ENCODE measurements around the gene TUFT1. TPM values are rescaled to one million over a fixed set of nuclear protein-coding genes. Genes with fewer than 3 reads are reported as not detected.
"Not testable (repeated sequence)": the region's sequence is repeated elsewhere in the genome, so short reads cannot be mapped to it uniquely, and the experiment has no call there.

TUFT1 gene
- total and polyA plus RNA-seq, 2 donors from 2014 or later = 8.9 to 12.9 TPM

DNA sequence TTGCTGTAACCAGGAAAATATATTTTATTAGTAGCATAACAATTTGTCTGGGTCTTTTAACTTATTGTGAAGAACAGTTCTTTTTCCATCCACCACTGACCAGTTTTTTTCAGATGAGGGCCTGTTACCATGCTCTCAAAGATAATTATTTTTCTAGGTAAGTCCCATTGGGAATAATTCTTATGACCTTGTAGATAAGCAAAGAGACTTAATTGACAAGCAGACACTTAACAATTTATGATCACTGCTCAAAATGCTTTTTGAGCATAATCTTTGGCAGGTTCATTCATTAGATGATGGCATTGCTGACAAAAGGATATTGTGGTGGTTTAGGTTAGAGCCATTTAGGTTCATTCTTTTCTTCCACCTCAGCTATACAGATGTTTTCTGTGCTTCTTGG lies 78.4 kb downstream of the TUFT1 start:
- H3K4me1 ChIP-seq (ENCODE audit: control insufficient read depth in 2 of 3, insufficient read depth in 2 of 3, low read depth in 1 of 3, low read length in 3 of 3) = peaks cover 0 to 14% (median 7%) of the 10 kb centered on the region in 3 donors
- no peak overlapping the region for H3K27ac ChIP-seq (ENCODE audit: low read depth in 2 of 2, low read length in 2 of 2)
- H3K36me3 ChIP-seq (ENCODE audit: control insufficient read depth in 2 of 3, insufficient read depth in 3 of 3, low read length in 3 of 3) = no peaks in the 10 kb centered on the region
- H3K27me3 ChIP-seq (ENCODE audit: control insufficient read depth, insufficient read depth, low read length) = no peaks in the 10 kb centered on the region
- TF ChIP-seq, protein P1, sequence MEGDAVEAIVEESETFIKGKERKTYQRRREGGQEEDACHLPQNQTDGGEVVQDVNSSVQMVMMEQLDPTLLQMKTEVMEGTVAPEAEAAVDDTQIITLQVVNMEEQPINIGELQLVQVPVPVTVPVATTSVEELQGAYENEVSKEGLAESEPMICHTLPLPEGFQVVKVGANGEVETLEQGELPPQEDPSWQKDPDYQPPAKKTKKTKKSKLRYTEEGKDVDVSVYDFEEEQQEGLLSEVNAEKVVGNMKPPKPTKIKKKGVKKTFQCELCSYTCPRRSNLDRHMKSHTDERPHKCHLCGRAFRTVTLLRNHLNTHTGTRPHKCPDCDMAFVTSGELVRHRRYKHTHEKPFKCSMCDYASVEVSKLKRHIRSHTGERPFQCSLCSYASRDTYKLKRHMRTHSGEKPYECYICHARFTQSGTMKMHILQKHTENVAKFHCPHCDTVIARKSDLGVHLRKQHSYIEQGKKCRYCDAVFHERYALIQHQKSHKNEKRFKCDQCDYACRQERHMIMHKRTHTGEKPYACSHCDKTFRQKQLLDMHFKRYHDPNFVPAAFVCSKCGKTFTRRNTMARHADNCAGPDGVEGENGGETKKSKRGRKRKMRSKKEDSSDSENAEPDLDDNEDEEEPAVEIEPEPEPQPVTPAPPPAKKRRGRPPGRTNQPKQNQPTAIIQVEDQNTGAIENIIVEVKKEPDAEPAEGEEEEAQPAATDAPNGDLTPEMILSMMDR (IDR thresholded peaks at IDR 0.05; ENCODE audit: borderline replicate concordance, extremely low read depth, insufficient read depth) = no peak
- DNase-seq = no peak
- no peak overlapping the region for H3K9ac ChIP-seq (ENCODE audit: low read length in 3 of 3)
- no peak overlapping the region for H3K4me3 ChIP-seq (ENCODE audit: low read length in 3 of 3)
- intact Hi-C loops (cut with DNase I) = no loop called here
- no peak for FAIRE-seq
- H3K9me3 ChIP-seq (ENCODE audit: control insufficient read depth in 2 of 3, insufficient read depth in 1 of 3, low read length in 3 of 3) = no peaks in the 10 kb centered on the region

DNA sequence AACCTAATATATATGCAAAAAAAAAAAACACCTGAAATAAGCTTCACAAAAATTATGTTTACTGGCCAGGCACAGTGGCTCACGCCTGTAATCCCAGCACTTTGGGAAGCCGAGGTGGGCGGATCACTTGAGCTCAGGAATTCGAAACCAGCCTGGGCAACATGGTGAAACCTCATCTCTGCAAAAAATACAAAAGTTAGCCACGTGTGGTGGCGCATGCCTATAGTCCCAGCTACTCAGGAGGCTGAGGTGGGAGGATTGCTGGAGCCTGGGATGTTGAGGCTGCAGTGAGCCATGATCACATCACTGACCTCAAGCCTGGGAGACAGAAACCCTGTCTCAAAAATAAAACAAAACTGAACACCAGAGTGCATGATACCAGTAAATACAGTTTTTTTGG lies 78.9 kb downstream of the TUFT1 start:
- intact Hi-C loops (cut with DNase I); H3K9ac ChIP-seq (ENCODE audit: low read length in 3 of 3); H3K9me3 ChIP-seq (ENCODE audit: control insufficient read depth in 2 of 3, insufficient read depth in 1 of 3, low read length in 3 of 3); FAIRE-seq; H3K27me3 ChIP-seq (ENCODE audit: control insufficient read depth, insufficient read depth, low read length); H3K4me3 ChIP-seq (ENCODE audit: low read length in 3 of 3); H3K27ac ChIP-seq (ENCODE audit: low read depth in 2 of 2, low read length in 2 of 2); DNase-seq; H3K36me3 ChIP-seq (ENCODE audit: control insufficient read depth in 2 of 3, insufficient read depth in 3 of 3, low read length in 3 of 3): not testable (repeated sequence)
- H3K4me1 ChIP-seq (ENCODE audit: control insufficient read depth in 2 of 3, insufficient read depth in 2 of 3, low read depth in 1 of 3, low read length in 3 of 3) = peaks cover 0 to 14% (median 5%) of the 10 kb centered on the region in 3 donors

DNA sequence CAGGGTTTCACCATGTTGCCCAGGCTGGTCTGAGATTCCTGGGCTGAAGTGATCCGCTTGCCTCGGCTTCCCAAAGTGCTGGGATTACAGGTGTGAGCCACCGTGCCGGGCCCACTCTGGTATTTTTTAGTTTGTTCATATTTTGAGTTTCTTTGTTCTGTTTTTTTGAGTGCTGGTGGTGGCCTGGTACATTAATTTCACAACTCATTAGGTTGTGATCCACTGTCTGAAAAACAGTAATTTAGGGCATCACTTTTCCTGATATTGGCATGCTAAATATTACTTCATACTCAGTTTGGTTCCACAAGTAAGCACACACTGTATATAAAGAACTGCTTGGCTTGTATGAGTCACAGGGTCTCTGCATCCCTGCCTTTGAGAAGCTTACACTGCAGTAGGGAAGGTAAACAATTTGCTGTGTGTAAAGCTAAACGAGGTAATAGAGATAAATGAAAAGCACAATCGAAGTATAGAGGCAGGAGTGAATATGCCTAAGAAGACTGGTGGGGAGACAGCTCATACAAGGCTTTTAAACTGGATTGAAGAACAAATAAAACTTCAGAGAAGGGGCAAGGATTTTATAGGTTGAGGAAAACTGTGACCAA lies 79.5 kb downstream of the TUFT1 start:
- H3K27ac ChIP-seq (ENCODE audit: low read depth in 2 of 2, low read length in 2 of 2) = peak overlapping the region in 1 of 2 donors; percentile 74
- no peaks in the 10 kb centered on the region for H3K27me3 ChIP-seq (ENCODE audit: control insufficient read depth, insufficient read depth, low read length)
- TF ChIP-seq, protein P1 (IDR thresholded peaks at IDR 0.05; ENCODE audit: borderline replicate concordance, extremely low read depth, insufficient read depth) = no peak
- H3K36me3 ChIP-seq (ENCODE audit: control insufficient read depth in 2 of 3, insufficient read depth in 3 of 3, low read length in 3 of 3) = no peaks in the 10 kb centered on the region
- FAIRE-seq (no peak), DNase-seq (no peak)
- H3K9me3 ChIP-seq (ENCODE audit: control insufficient read depth in 2 of 3, insufficient read depth in 1 of 3, low read length in 3 of 3) = no peaks in the 10 kb centered on the region
- no peak overlapping the region for H3K4me3 ChIP-seq (ENCODE audit: low read length in 3 of 3)
- H3K9ac ChIP-seq (ENCODE audit: low read length in 3 of 3) = peak overlapping the region in 1 of 3 donors; percentile 32
- intact Hi-C loops (cut with DNase I) = no loop called here
- peaks cover 0 to 14% (median 5%) of the 10 kb centered on the region in 3 donors for H3K4me1 ChIP-seq (ENCODE audit: control insufficient read depth in 2 of 3, insufficient read depth in 2 of 3, low read depth in 1 of 3, low read length in 3 of 3)

DNA sequence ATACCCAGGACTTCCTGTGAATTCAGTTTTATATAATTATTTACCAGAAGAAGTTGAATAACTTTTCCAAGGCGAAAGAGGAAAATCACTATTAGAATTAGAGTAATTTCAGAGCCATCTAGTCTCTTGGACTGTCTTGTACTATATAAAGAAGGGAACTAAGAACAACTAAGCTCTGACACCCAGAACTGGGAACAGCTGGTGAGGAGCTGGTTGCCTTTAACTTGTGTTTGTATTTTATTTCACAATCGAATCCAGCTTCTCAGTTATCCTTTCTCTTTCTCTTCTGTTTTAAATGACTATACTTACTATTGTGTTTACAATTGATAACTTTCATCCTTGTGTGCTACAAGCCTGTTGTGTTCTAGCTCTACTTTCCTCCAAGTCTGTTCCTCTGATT lies 80.2 kb downstream of the TUFT1 start:
- TF ChIP-seq, protein P1 (IDR thresholded peaks at IDR 0.05; ENCODE audit: borderline replicate concordance, extremely low read depth, insufficient read depth) = no peak
- FAIRE-seq (no peak), DNase-seq (no peak)
- Histone ChIP-seq H3K36me3 (ENCODE audit: control insufficient read depth in 2 of 3, insufficient read depth in 3 of 3, low read length in 3 of 3) (no peaks in the 10 kb centered on the region), H3K27me3 (ENCODE audit: control insufficient read depth, insufficient read depth, low read length) (no peaks in the 10 kb centered on the region), H3K27ac (ENCODE audit: low read depth in 2 of 2, low read length in 2 of 2) (peak overlapping the region in 1 of 2 donors; percentile 74), H3K4me3 (ENCODE audit: low read length in 3 of 3) (no peak overlapping the region), H3K9me3 (ENCODE audit: control insufficient read depth in 2 of 3, insufficient read depth in 1 of 3, low read length in 3 of 3) (no peaks in the 10 kb centered on the region), H3K4me1 (ENCODE audit: control insufficient read depth in 2 of 3, insufficient read depth in 2 of 3, low read depth in 1 of 3, low read length in 3 of 3) (peaks cover 0 to 14% (median 5%) of the 10 kb centered on the region in 3 donors), H3K9ac (ENCODE audit: low read length in 3 of 3) (no peak overlapping the region)
- intact Hi-C loops (cut with DNase I) = no loop called here
